Measurements from ENCODE around the gene HOXD4. TPM values are rescaled to one million over a fixed set of nuclear protein-coding genes. Genes with fewer than 3 reads are reported as not detected.

HOXD4 gene
- total RNA-seq, 1 experiment from 2014 or later: 0.61 TPM

DNA sequence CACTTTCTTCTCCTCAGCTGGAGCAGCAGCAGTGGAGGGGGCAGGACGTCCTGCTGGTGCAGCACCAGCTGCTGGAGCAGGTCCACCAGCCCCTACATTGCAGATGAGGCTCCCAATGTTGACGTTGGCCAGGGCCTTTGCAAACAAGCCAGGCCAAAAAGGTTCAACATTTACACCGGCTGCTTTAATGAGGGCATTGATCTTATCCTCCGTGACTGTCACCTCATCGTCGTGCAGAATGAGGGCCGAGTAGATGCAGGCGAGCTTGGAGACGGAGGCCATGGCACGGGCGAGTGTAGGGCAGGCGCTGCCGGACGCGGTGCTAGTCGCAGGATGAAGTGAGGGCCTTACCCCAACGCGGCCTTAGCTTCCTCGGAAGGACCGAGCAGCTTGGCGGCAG is 49.6 kb downstream of the HOXD4 start:
- Histone ChIP-seq H3K36me3 (ENCODE audit: control insufficient read depth in 1 of 2, insufficient read depth in 2 of 2, low read length in 2 of 2) (no peaks in the 10 kb centered on the region), H3K4me1 (ENCODE audit: control insufficient read depth in 1 of 2, insufficient read depth in 2 of 2, low read length in 2 of 2) (no peaks in the 10 kb centered on the region), H3K4me2 (ENCODE audit: low read length) (no peak overlapping the region), H3K9me2 (ENCODE audit: insufficient read depth) (no peaks in the 10 kb centered on the region), H3K9me3 (ENCODE audit: control insufficient read depth in 1 of 2, insufficient read depth in 1 of 2, low read depth in 1 of 2, low read length in 2 of 2) (no peaks in the 10 kb centered on the region), H3K4me3 (replicated peaks in 1 of 2; ENCODE audit: low read depth in 1 of 2, low read length in 2 of 2) (no peak overlapping the region), H3K79me2 (ENCODE audit: insufficient read depth, low read length) (no peaks in the 10 kb centered on the region), H4K20me1 (ENCODE audit: insufficient read depth) (no peaks in the 10 kb centered on the region), H2AFZ (ENCODE audit: low read depth, low read length, poor library complexity, severe bottlenecking) (no peak overlapping the region), H3K27me3 (ENCODE audit: insufficient read depth, low read length) (0 out of 2 replicates have a peak, but pooled peaks cover 4% of the 10 kb centered on the region), H3K9ac (ENCODE audit: low read length) (no peak overlapping the region), H3K27ac (ENCODE audit: low read depth, low read length) (no peak overlapping the region)
- intact Hi-C loops (cut with micrococcal nuclease): no loop called here
- ChIA-PET RAD21 (ENCODE audit: low non-redundant PET in 1 of 2, low total read pairs in 2 of 2, uncharacterized antibody in 2 of 2, unreplicated experiment in 2 of 2) (no interaction called here), CTCF (no interaction called here), POLR2A (no interaction called here)
- no peak for TF ChIP-seq CBX3 (IDR thresholded peaks at IDR 0.05; ENCODE audit: low read depth)
- no peak for TF ChIP-seq ZNF274 (IDR thresholded peaks at IDR 0.05; ENCODE audit: low read depth, low read length)
- TF ChIP-seq SRF (IDR thresholded peaks at IDR 0.05; ENCODE audit: low read depth): no peak
- ATAC-seq (no peak), DNase-seq (ENCODE audit: low read depth, low spot score) (no peak)
- BruUV-seq (replicated peaks): no TSS peak

DNA sequence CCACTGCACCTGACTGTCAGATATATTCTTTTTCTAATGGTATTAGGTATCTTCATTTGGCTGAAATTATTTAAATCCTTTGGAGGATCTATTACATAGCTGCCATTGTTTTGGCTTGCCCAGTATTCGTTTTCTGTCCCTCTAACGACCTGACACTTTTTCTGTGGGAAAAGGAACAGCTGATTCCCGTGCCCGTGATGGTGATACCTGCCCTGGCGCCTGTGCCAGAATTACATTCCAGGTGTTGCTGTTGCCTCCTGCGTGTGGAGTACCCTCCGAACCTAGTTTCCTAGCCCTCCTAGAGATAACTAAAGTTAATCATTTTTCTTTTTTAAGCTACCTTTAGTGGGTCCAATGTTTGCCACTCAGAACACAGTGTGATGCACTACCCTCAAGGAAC is 51.1 kb downstream of the HOXD4 start:
- Histone ChIP-seq H3K27me3 (ENCODE audit: insufficient read depth, low read length) (0 out of 2 replicates have a peak, but pooled peaks cover 4% of the 10 kb centered on the region), H3K9ac (ENCODE audit: low read length) (no peak overlapping the region), H3K4me1 (ENCODE audit: control insufficient read depth in 1 of 2, insufficient read depth in 2 of 2, low read length in 2 of 2) (no peaks in the 10 kb centered on the region), H3K4me3 (replicated peaks in 1 of 2; ENCODE audit: low read depth in 1 of 2, low read length in 2 of 2) (no peak overlapping the region), H4K20me1 (ENCODE audit: insufficient read depth) (no peaks in the 10 kb centered on the region), H3K4me2 (ENCODE audit: low read length) (no peak overlapping the region), H3K27ac (ENCODE audit: low read depth, low read length) (no peak overlapping the region), H3K9me3 (ENCODE audit: control insufficient read depth in 1 of 2, insufficient read depth in 1 of 2, low read depth in 1 of 2, low read length in 2 of 2) (no peaks in the 10 kb centered on the region), H3K36me3 (ENCODE audit: control insufficient read depth in 1 of 2, insufficient read depth in 2 of 2, low read length in 2 of 2) (no peaks in the 10 kb centered on the region), H3K9me2 (ENCODE audit: insufficient read depth) (no peaks in the 10 kb centered on the region), H3K79me2 (ENCODE audit: insufficient read depth, low read length) (no peaks in the 10 kb centered on the region), H2AFZ (ENCODE audit: low read depth, low read length, poor library complexity, severe bottlenecking) (no peak overlapping the region)
- no peak for ATAC-seq
- POLR2A ChIA-PET: no interaction called here
- no TSS peak for BruUV-seq (replicated peaks)
- no peak for DNase-seq (ENCODE audit: low read depth, low spot score)
- CTCF ChIA-PET: no interaction called here
- RAD21 ChIA-PET (ENCODE audit: low non-redundant PET in 1 of 2, low total read pairs in 2 of 2, uncharacterized antibody in 2 of 2, unreplicated experiment in 2 of 2): no interaction called here
- intact Hi-C loops (cut with micrococcal nuclease): no loop called here
- TF ChIP-seq, protein P1, sequence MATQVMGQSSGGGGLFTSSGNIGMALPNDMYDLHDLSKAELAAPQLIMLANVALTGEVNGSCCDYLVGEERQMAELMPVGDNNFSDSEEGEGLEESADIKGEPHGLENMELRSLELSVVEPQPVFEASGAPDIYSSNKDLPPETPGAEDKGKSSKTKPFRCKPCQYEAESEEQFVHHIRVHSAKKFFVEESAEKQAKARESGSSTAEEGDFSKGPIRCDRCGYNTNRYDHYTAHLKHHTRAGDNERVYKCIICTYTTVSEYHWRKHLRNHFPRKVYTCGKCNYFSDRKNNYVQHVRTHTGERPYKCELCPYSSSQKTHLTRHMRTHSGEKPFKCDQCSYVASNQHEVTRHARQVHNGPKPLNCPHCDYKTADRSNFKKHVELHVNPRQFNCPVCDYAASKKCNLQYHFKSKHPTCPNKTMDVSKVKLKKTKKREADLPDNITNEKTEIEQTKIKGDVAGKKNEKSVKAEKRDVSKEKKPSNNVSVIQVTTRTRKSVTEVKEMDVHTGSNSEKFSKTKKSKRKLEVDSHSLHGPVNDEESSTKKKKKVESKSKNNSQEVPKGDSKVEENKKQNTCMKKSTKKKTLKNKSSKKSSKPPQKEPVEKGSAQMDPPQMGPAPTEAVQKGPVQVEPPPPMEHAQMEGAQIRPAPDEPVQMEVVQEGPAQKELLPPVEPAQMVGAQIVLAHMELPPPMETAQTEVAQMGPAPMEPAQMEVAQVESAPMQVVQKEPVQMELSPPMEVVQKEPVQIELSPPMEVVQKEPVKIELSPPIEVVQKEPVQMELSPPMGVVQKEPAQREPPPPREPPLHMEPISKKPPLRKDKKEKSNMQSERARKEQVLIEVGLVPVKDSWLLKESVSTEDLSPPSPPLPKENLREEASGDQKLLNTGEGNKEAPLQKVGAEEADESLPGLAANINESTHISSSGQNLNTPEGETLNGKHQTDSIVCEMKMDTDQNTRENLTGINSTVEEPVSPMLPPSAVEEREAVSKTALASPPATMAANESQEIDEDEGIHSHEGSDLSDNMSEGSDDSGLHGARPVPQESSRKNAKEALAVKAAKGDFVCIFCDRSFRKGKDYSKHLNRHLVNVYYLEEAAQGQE (IDR thresholded peaks at IDR 0.05; ENCODE audit: low read depth): no peak
- TF ChIP-seq, protein P2, sequence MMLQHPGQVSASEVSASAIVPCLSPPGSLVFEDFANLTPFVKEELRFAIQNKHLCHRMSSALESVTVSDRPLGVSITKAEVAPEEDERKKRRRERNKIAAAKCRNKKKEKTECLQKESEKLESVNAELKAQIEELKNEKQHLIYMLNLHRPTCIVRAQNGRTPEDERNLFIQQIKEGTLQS (IDR thresholded peaks at IDR 0.05): no peak
- TF ChIP-seq CEBPB (IDR thresholded peaks at IDR 0.05; ENCODE audit: low read depth): no peak
- no peak for TF ChIP-seq ELF1 (IDR thresholded peaks at IDR 0.05; ENCODE audit: borderline replicate concordance, low read depth)
- no peak for TF ChIP-seq EGR1 (IDR thresholded peaks at IDR 0.05; ENCODE audit: low read depth)
- TF ChIP-seq YY1 (IDR thresholded peaks at IDR 0.05; ENCODE audit: extremely low read depth, insufficient replicate concordance, low read depth, low read length): no peak
- TF ChIP-seq ZFX (IDR thresholded peaks at IDR 0.05): no peak
- TF ChIP-seq EZH2phosphoT487 (IDR thresholded peaks at IDR 0.05; ENCODE audit: borderline replicate concordance): no peak
- TF ChIP-seq JUND (IDR thresholded peaks at IDR 0.05): no peak
- no peak for TF ChIP-seq SRF (IDR thresholded peaks at IDR 0.05; ENCODE audit: low read depth)
- no peak for TF ChIP-seq SIN3A (IDR thresholded peaks at IDR 0.05; ENCODE audit: low read depth)
- TF ChIP-seq TCF7L2 (IDR thresholded peaks at IDR 0.05; ENCODE audit: borderline replicate concordance, extremely low read depth, insufficient read depth, insufficient read length): no peak
- no peak for TF ChIP-seq FOSL1 (IDR thresholded peaks at IDR 0.05; ENCODE audit: low read depth)
- TF ChIP-seq, protein P3, sequence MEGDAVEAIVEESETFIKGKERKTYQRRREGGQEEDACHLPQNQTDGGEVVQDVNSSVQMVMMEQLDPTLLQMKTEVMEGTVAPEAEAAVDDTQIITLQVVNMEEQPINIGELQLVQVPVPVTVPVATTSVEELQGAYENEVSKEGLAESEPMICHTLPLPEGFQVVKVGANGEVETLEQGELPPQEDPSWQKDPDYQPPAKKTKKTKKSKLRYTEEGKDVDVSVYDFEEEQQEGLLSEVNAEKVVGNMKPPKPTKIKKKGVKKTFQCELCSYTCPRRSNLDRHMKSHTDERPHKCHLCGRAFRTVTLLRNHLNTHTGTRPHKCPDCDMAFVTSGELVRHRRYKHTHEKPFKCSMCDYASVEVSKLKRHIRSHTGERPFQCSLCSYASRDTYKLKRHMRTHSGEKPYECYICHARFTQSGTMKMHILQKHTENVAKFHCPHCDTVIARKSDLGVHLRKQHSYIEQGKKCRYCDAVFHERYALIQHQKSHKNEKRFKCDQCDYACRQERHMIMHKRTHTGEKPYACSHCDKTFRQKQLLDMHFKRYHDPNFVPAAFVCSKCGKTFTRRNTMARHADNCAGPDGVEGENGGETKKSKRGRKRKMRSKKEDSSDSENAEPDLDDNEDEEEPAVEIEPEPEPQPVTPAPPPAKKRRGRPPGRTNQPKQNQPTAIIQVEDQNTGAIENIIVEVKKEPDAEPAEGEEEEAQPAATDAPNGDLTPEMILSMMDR (IDR thresholded peaks at IDR 0.05 in 2 of 3, conservative IDR thresholded peaks at IDR 0.05 in 1 of 3; ENCODE audit: borderline replicate concordance in 1 of 3, insufficient read depth in 1 of 3, low read depth in 2 of 3, low read length in 2 of 3): no peak
- TF ChIP-seq CBX3 (IDR thresholded peaks at IDR 0.05; ENCODE audit: low read depth): no peak
- TF ChIP-seq ZNF274 (IDR thresholded peaks at IDR 0.05; ENCODE audit: low read depth, low read length): no peak
